Measurements from ENCODE around the gene B3GAT2.

B3GAT2 gene

GRCh38 chr6:70889270-70889669 lies 67.6 kb downstream of the B3GAT2 start:
- H2AFZ ChIP-seq (ENCODE audit: low read depth, low read length), result no peak overlapping the region
- no peaks in the 10 kb centered on the region for H4K20me1 ChIP-seq (ENCODE audit: insufficient read depth, low read length)
- no peaks in the 10 kb centered on the region for H3K27me3 ChIP-seq (ENCODE audit: low read depth, low read length)
- TF ChIP-seq CTCF (IDR thresholded peaks at IDR 0.05; ENCODE audit: low read depth, low read length) (no peak), EZH2phosphoT487 (IDR thresholded peaks at IDR 0.05; ENCODE audit: low read depth) (no peak)
- no peak overlapping the region for H3K4me3 ChIP-seq (ENCODE audit: low read length)
- no peaks in the 10 kb centered on the region for H3K79me2 ChIP-seq (ENCODE audit: low read length)
- H3K27ac ChIP-seq (ENCODE audit: low read length), result no peak overlapping the region
- H3K9ac ChIP-seq (ENCODE audit: low read length), result no peak overlapping the region
- no peaks in the 10 kb centered on the region for H3K9me3 ChIP-seq (ENCODE audit: insufficient read depth, low read length)
- H3K36me3 ChIP-seq (replicated peaks; ENCODE audit: low read depth, low read length), result no peaks in the 10 kb centered on the region
- H3K4me2 ChIP-seq (ENCODE audit: low read length), result no peak overlapping the region
- H3K4me1 ChIP-seq (ENCODE audit: low read length), result peaks cover 10% of the 10 kb centered on the region

GRCh38 chr6:70886661-70887060 lies 70.2 kb downstream of the B3GAT2 start:
- no peaks in the 10 kb centered on the region for H3K36me3 ChIP-seq (replicated peaks; ENCODE audit: low read depth, low read length)

GRCh38 chr6:70886071-70886470 lies 70.8 kb downstream of the B3GAT2 start:
- no peaks in the 10 kb centered on the region for H3K36me3 ChIP-seq (replicated peaks; ENCODE audit: low read depth, low read length)

More at GRCh38 chr6:70886661-70887060, 70.2 kb downstream of the B3GAT2 start:
- no peak overlapping the region for H3K27ac ChIP-seq (ENCODE audit: low read length)
- H3K79me2 ChIP-seq (ENCODE audit: low read length), result no peaks in the 10 kb centered on the region
- H3K27me3 ChIP-seq (ENCODE audit: low read depth, low read length), result no peaks in the 10 kb centered on the region
- no peak overlapping the region for H3K9ac ChIP-seq (ENCODE audit: low read length)
- no peaks in the 10 kb centered on the region for H4K20me1 ChIP-seq (ENCODE audit: insufficient read depth, low read length)
- TF ChIP-seq EZH2phosphoT487 (IDR thresholded peaks at IDR 0.05; ENCODE audit: low read depth) (no peak), CTCF (IDR thresholded peaks at IDR 0.05; ENCODE audit: low read depth, low read length) (no peak)
- H3K4me3 ChIP-seq (ENCODE audit: low read length), result no peak overlapping the region
- no peaks in the 10 kb centered on the region for H3K9me3 ChIP-seq (ENCODE audit: insufficient read depth, low read length)
- peaks cover 13% of the 10 kb centered on the region for H3K4me1 ChIP-seq (ENCODE audit: low read length)
- H3K4me2 ChIP-seq (ENCODE audit: low read length), result no peak overlapping the region
- H2AFZ ChIP-seq (ENCODE audit: low read depth, low read length), result no peak overlapping the region

More at GRCh38 chr6:70886071-70886470, 70.8 kb downstream of the B3GAT2 start:
- Histone ChIP-seq H2AFZ (ENCODE audit: low read depth, low read length) (no peak overlapping the region), H3K4me3 (ENCODE audit: low read length) (no peak overlapping the region), H3K27me3 (ENCODE audit: low read depth, low read length) (no peaks in the 10 kb centered on the region), H3K4me1 (ENCODE audit: low read length) (peaks cover 13% of the 10 kb centered on the region), H3K27ac (ENCODE audit: low read length) (no peak overlapping the region), H3K9me3 (ENCODE audit: insufficient read depth, low read length) (no peaks in the 10 kb centered on the region), H4K20me1 (ENCODE audit: insufficient read depth, low read length) (no peaks in the 10 kb centered on the region), H3K4me2 (ENCODE audit: low read length) (no peak overlapping the region), H3K79me2 (ENCODE audit: low read length) (no peaks in the 10 kb centered on the region), H3K9ac (ENCODE audit: low read length) (no peak overlapping the region)
- TF ChIP-seq CTCF (IDR thresholded peaks at IDR 0.05; ENCODE audit: low read depth, low read length), result no peak
- no peak for TF ChIP-seq EZH2phosphoT487 (IDR thresholded peaks at IDR 0.05; ENCODE audit: low read depth)
